HCT116 (cell line): ENCODE data around the gene SLC9A7. TPM values are rescaled to one million over a fixed set of nuclear protein-coding genes. Genes with fewer than 3 reads are reported as not detected.

Experiments used
- ATAC-seq: fragments of 200-7000 bp; cut with Tn5 transposase; 2 replicates; pipeline ENCODE4 v1.9.1; 2020; ENCODE audit warnings: mild to moderate bottlenecking, moderate library complexity
- BruUV-seq: library from RNA; stranded (reverse); fragments of 400-500 nt; replicated peaks from 2 replicates; lab custom pipeline; 2021; lab: Mats Ljungman, UMichigan
- CTCF ChIA-PET: fragments of 300-600 bp; sonication (Branson Sonifier 250); formaldehyde crosslinking; loops from one replicate; lab custom pipeline; 2021; ENCODE audit warnings: antibody characterized with exemption; lab: Charles Lee
- POLR2A ChIA-PET: fragments of 300-600, 350-600 bp; sonication (Branson Sonifier 250); formaldehyde crosslinking; loops from one replicate; lab custom pipeline; 2021; ENCODE audit warnings: antibody characterized with exemption; lab: Charles Lee
- RAD21 ChIA-PET, 2 experiments: fragments of 300-600 bp; sonication (Branson Sonifier 250); formaldehyde crosslinking; loops; one replicate each; lab custom pipeline; 2023; ENCODE audit warnings: low total read pairs in 2 of 2; ENCODE audit not compliant: uncharacterized antibody in 2 of 2, unreplicated experiment in 2 of 2, low non-redundant PET in 1 of 2; lab: Charles Lee
- DNase-seq: peaks from one replicate; pipeline ENCODE4 v3.0.0-alpha.2; 2010; ENCODE audit warnings: low read depth, low spot score
- H2AFZ ChIP-seq: fragments of 200-600 bp; shearing (Covaris generic), sonication (generic); 2 replicates; pipeline ENCODE4 v1.6.1; 2017; ENCODE audit warnings: low read depth, mixed run types, mixed read lengths, antibody characterized with exemption, low read length; ENCODE audit not compliant: poor library complexity, severe bottlenecking
- H3K27ac ChIP-seq: 2 replicates; pipeline ENCODE4 v1.5.1; 2012; ENCODE audit warnings: low read depth, low read length
- H3K27me3 ChIP-seq: fragments of 200-600 bp; sonication (generic); 2 replicates; pipeline ENCODE4 v1.6.1; 2016; ENCODE audit warnings: mixed run types, low read length, mixed read lengths; ENCODE audit not compliant: insufficient read depth
- H3K36me3 ChIP-seq, 2 experiments: fragments of 200-500 bp in 1 of 2; fragments of 200-600 bp in 1 of 2; sonication (Bioruptor generic) in 1 of 2; sonication (generic) in 1 of 2; 2 replicates each; pipeline versions ENCODE4 v1.5.1 to v1.6.1; 2014 to 2016; ENCODE audit warnings: low read length in 2 of 2, inconsistent platforms in 1 of 2, mixed read lengths in 1 of 2, mixed run types in 1 of 2; ENCODE audit not compliant: insufficient read depth in 2 of 2, control insufficient read depth in 1 of 2
- H3K4me1 ChIP-seq, 2 experiments: fragments of 200-600 bp in 1 of 2; sonication (generic) in 1 of 2; 2 replicates each; pipeline versions ENCODE4 v1.5.1 to v1.6.1; 2012 to 2017; ENCODE audit warnings: low read length in 2 of 2, inconsistent platforms in 1 of 2, mild to moderate bottlenecking in 1 of 2, mixed read lengths in 1 of 2, mixed run types in 1 of 2, moderate library complexity in 1 of 2; ENCODE audit not compliant: insufficient read depth in 2 of 2, control insufficient read depth in 1 of 2
- H3K4me2 ChIP-seq: fragments of 200-600 bp; sonication (generic); 2 replicates; pipeline ENCODE4 v1.6.1; 2017; ENCODE audit warnings: mixed run types, low read length, mixed read lengths
- H3K4me3 ChIP-seq, 2 experiments: fragments of 200-600 bp in 1 of 2; sonication (generic) in 1 of 2; replicated peaks in 1 of 2; 2 replicates each; pipeline ENCODE4 v1.5.1; 2011 to 2016; ENCODE audit warnings: low read length in 2 of 2, control low read depth in 1 of 2, low read depth in 1 of 2, mild to moderate bottlenecking in 1 of 2, mixed read lengths in 1 of 2, mixed run types in 1 of 2
- H3K79me2 ChIP-seq: fragments of 200-600 bp; sonication (generic); 2 replicates; pipeline ENCODE4 v1.6.1; 2017; ENCODE audit warnings: mild to moderate bottlenecking, mixed run types, low read length, moderate library complexity, mixed read lengths; ENCODE audit not compliant: insufficient read depth
- H3K9ac ChIP-seq: fragments of 200-600 bp; sonication (generic); 2 replicates; pipeline ENCODE4 v1.6.1; 2016; ENCODE audit warnings: low read length, mixed read lengths
- H3K9me2 ChIP-seq: fragments of 200-600 bp; sonication (generic), shearing (Covaris generic); 2 replicates; pipeline ENCODE4 v1.6.1; 2017; ENCODE audit warnings: mixed run types, mild to moderate bottlenecking, moderate library complexity; ENCODE audit not compliant: insufficient read depth
- H3K9me3 ChIP-seq, 2 experiments: fragments of 200-500 bp in 1 of 2; fragments of 200-600 bp in 1 of 2; sonication (Bioruptor generic) in 1 of 2; sonication (generic) in 1 of 2; 2 replicates each; pipeline ENCODE4 v1.6.1; 2014 to 2017; ENCODE audit warnings: low read length in 2 of 2, mixed read lengths in 2 of 2, inconsistent platforms in 1 of 2, low read depth in 1 of 2, mild to moderate bottlenecking in 1 of 2, mixed run types in 1 of 2, moderate library complexity in 1 of 2; ENCODE audit not compliant: control insufficient read depth in 1 of 2, insufficient read depth in 1 of 2
- H4K20me1 ChIP-seq: fragments of 200-600 bp; sonication (generic), shearing (Covaris generic); 2 replicates; pipeline ENCODE4 v1.6.1; 2017; ENCODE audit warnings: mixed run types, mild to moderate bottlenecking, moderate library complexity; ENCODE audit not compliant: insufficient read depth
- ATF3 ChIP-seq: IDR thresholded peaks from 2 replicates; pipeline ENCODE4 v1.6.1; 2012
- CBX3 ChIP-seq: IDR thresholded peaks from 2 replicates; pipeline ENCODE4 v1.6.1; 2012; ENCODE audit warnings: low read depth
- CTCF ChIP-seq, 3 experiments: fragments of 200-600 bp in 1 of 3; sonication (generic) in 1 of 3; IDR thresholded peaks in 2 of 3; conservative IDR thresholded peaks in 1 of 3; 2 replicates each; pipeline ENCODE4 v1.5.1; 2012 to 2017; ENCODE audit warnings: low read depth in 2 of 3, low read length in 2 of 3, antibody characterized with exemption in 1 of 3, borderline replicate concordance in 1 of 3, control low read depth in 1 of 3, mild to moderate bottlenecking in 1 of 3, mixed read lengths in 1 of 3, mixed run types in 1 of 3, moderate library complexity in 1 of 3; ENCODE audit not compliant: insufficient read depth in 1 of 3
- ELF1 ChIP-seq: IDR thresholded peaks from 2 replicates; pipeline ENCODE4 v1.6.1; 2012; ENCODE audit warnings: low read depth, borderline replicate concordance
- EZH2 ChIP-seq: fragments of 200-600 bp; sonication (generic); IDR thresholded peaks from 2 replicates; pipeline ENCODE4 v1.6.1; 2017; ENCODE audit warnings: antibody characterized with exemption, mixed run types
- FOSL1 ChIP-seq: IDR thresholded peaks from 2 replicates; pipeline ENCODE4 v1.6.1; 2012; ENCODE audit warnings: low read depth
- JUND ChIP-seq: IDR thresholded peaks from 2 replicates; pipeline ENCODE4 v1.6.1; 2012
- POLR2A ChIP-seq: IDR thresholded peaks from 2 replicates; pipeline ENCODE4 v1.7.0; 2011; ENCODE audit warnings: borderline replicate concordance; ENCODE audit not compliant: insufficient read depth, insufficient read length; ENCODE audit errors: extremely low read depth
- POLR2AphosphoS5 ChIP-seq: IDR thresholded peaks from 2 replicates; pipeline ENCODE4 v1.6.1; 2011; ENCODE audit warnings: mild to moderate bottlenecking, low read depth, low read length, moderate library complexity
- RAD21 ChIP-seq: IDR thresholded peaks from 2 replicates; pipeline ENCODE4 v1.6.1; 2012; ENCODE audit warnings: low read depth, mild to moderate bottlenecking
- SIN3A ChIP-seq: IDR thresholded peaks from 2 replicates; pipeline ENCODE4 v1.6.1; 2012; ENCODE audit warnings: low read depth
- TCF7L2 ChIP-seq: IDR thresholded peaks from 2 replicates; pipeline ENCODE4 v1.7.0; 2011; ENCODE audit warnings: borderline replicate concordance, inconsistent platforms; ENCODE audit not compliant: insufficient read depth, insufficient read length; ENCODE audit errors: extremely low read depth
- ZBTB33 ChIP-seq: IDR thresholded peaks from 2 replicates; pipeline ENCODE4 v1.6.1; 2011; ENCODE audit warnings: mild to moderate bottlenecking, low read length, moderate library complexity; ENCODE audit not compliant: insufficient replicate concordance; ENCODE audit errors: extremely low read depth
- ZFX ChIP-seq: fragments of 450-650 bp; IDR thresholded peaks from 2 replicates; pipeline ENCODE4 v1.6.1; 2017
- ZNF274 ChIP-seq: fragments of 200-500 bp; sonication (Bioruptor generic); IDR thresholded peaks from 2 replicates; pipeline ENCODE4 v1.6.1; 2014; ENCODE audit warnings: mild to moderate bottlenecking, low read depth, low read length, inconsistent platforms
- intact Hi-C: fragments of 100-400 bp; cut with micrococcal nuclease; formaldehyde crosslinking; loops from 2 replicates; pipeline ENCODE4 v1.10.0; 2022
- total RNA-seq: library from RNA; stranded (reverse); gene quantifications from one replicate; pipeline ENCODE4 v1.2.1, GENCODE V29; 2021; ENCODE audit not compliant: unreplicated experiment

SLC9A7 gene
- total RNA-seq, 1 experiment from 2014 or later = 18.6 TPM

- peak; percentile 50; the same call in 1 of the 2 replicates for ATAC-seq
- ChIA-PET POLR2A (no interaction called here), RAD21 (no interaction called here)
- no peaks in the 10 kb centered on the region for H3K9me2 ChIP-seq
- intact Hi-C loops = loop anchor here (2.0 kb wide), 1 partner anchor 63 kb away; no protein-coding TSS in a partner anchor
- no peak for TF ChIP-seq ELF1
- no peak for TF ChIP-seq EZH2
- TF ChIP-seq FOSL1 = peak; percentile 28; the same call in 1 of the 2 replicates
- TF ChIP-seq, all 23 proteins: peak for 1
- no peak overlapping the region for H3K9ac ChIP-seq
- peak overlapping the region; percentile 42 for H3K4me2 ChIP-seq
- H3K4me1 ChIP-seq = peaks cover 3 to 10% of the 10 kb centered on the region in 2 experiments; a peak in 2 of 4 replicates
- no peaks in the 10 kb centered on the region for H3K79me2 ChIP-seq
- CTCF ChIA-PET = interaction anchor here (0.8 kb wide), 1 partner anchor 83 kb away, joined by 3 read pairs; no protein-coding TSS in a partner anchor
- H3K27me3 ChIP-seq = no peaks in the 10 kb centered on the region
- BruUV-seq = no TSS peak
- H3K4me3 ChIP-seq = no peak overlapping the region
- no peaks in the 10 kb centered on the region for H4K20me1 ChIP-seq
- H3K9me3 ChIP-seq = no peaks in the 10 kb centered on the region
- no peak for DNase-seq
- no peak overlapping the region for H3K27ac ChIP-seq
- H2AFZ ChIP-seq = no peak overlapping the region
- no peaks in the 10 kb centered on the region for H3K36me3 ChIP-seq
These were observed 121.0 kb downstream of the SLC9A7 start for GRCh38 chrX:46637938-46638337.

GRCh38 chrX:46636223-46636622 lies 122.7 kb downstream of the SLC9A7 start:
- no peaks in the 10 kb centered on the region for H3K27me3 ChIP-seq
- H4K20me1 ChIP-seq = no peaks in the 10 kb centered on the region
- H3K79me2 ChIP-seq = no peaks in the 10 kb centered on the region
- no peaks in the 10 kb centered on the region for H3K9me2 ChIP-seq
- no peaks in the 10 kb centered on the region for H3K36me3 ChIP-seq
- no peak for DNase-seq
- no peak overlapping the region for H2AFZ ChIP-seq
- H3K9me3 ChIP-seq = no peaks in the 10 kb centered on the region
- ChIA-PET CTCF (no interaction called here), POLR2A (no interaction called here), RAD21 (no interaction called here)
- no peak for ATAC-seq
- intact Hi-C loops = no loop called here
- H3K4me3 ChIP-seq = no peak overlapping the region
- no peak overlapping the region for H3K27ac ChIP-seq
- H3K9ac ChIP-seq = no peak overlapping the region
- peaks cover 3 to 10% of the 10 kb centered on the region in 2 experiments; a peak in 2 of 4 replicates for H3K4me1 ChIP-seq
- no TSS peak for BruUV-seq
- H3K4me2 ChIP-seq = no peak overlapping the region
- TF ChIP-seq EZH2 = no peak
- no peak for TF ChIP-seq TCF7L2
- TF ChIP-seq POLR2A = no peak
- TF ChIP-seq ZBTB33 = no peak
- no peak for TF ChIP-seq RAD21
- TF ChIP-seq CTCF (IDR thresholded peaks at IDR 0.05 in 2 of 3, conservative IDR thresholded peaks at IDR 0.05 in 1 of 3; ENCODE audit: borderline replicate concordance in 1 of 3, insufficient read depth in 1 of 3, low read depth in 2 of 3, low read length in 2 of 3) = no peak
- no peak for TF ChIP-seq CBX3
- TF ChIP-seq JUND = no peak
- TF ChIP-seq ELF1 = no peak
- no peak for TF ChIP-seq FOSL1
- no peak for TF ChIP-seq ZFX
- no peak for TF ChIP-seq SIN3A
- no peak for TF ChIP-seq ATF3
- no peak for TF ChIP-seq ZNF274
- no peak for TF ChIP-seq POLR2AphosphoS5
